ENCODE data around the gene ABCC1.

DNA sequence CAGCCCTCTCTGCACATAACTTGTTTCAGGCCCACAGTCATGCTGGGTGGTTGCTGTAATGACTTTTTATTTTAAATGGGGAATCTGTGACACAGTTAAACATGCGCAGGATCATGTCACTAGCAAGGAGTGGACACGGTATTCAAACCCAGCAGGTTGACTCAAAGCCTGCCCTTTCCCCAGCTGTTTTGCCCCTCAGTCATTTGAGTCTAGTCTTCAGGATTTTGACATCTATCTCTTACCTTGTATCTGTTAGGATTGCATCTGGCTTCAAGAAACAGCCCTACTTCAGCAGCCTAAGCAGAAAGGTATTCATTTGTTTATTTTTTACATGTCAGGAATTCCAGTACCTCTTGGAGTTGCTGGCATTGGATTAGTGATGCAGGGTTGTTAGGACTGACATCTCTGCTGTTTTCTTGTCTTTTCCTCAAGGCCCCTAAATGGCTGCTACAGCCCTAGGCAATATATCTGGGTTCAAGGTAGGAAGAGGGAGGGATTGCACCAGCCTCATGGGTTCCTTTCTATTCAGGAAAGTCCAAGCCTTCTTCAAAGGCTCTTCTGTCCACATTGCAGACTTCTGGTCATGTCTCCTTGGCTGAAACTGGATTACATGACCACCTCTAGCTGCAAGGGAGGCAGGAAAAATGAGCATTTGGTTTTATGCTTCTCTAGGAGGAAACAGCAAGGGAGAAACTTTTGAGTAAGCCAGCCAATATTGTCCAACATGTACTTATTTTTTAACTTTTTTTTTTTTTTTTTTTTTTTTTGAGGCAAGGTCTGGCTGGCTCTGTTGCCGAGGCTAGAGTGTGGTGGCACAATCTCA, 22.8 kb downstream of the ABCC1 start:
- no peak for TF ChIP-seq ATF3 (CRISPR knock-in tag; conservative IDR thresholded peaks at IDR 0.05)
- no peak for TF ChIP-seq IRF2 (CRISPR knock-in tag; IDR thresholded peaks at IDR 0.05; ENCODE audit: borderline replicate concordance, low read depth)
- no peak for TF ChIP-seq PRDM15 (CRISPR knock-in tag; IDR thresholded peaks at IDR 0.05)
- TF ChIP-seq TCF7 (CRISPR knock-in tag; IDR thresholded peaks at IDR 0.05; ENCODE audit: low read depth), result no peak
- TF ChIP-seq, protein P1, sequence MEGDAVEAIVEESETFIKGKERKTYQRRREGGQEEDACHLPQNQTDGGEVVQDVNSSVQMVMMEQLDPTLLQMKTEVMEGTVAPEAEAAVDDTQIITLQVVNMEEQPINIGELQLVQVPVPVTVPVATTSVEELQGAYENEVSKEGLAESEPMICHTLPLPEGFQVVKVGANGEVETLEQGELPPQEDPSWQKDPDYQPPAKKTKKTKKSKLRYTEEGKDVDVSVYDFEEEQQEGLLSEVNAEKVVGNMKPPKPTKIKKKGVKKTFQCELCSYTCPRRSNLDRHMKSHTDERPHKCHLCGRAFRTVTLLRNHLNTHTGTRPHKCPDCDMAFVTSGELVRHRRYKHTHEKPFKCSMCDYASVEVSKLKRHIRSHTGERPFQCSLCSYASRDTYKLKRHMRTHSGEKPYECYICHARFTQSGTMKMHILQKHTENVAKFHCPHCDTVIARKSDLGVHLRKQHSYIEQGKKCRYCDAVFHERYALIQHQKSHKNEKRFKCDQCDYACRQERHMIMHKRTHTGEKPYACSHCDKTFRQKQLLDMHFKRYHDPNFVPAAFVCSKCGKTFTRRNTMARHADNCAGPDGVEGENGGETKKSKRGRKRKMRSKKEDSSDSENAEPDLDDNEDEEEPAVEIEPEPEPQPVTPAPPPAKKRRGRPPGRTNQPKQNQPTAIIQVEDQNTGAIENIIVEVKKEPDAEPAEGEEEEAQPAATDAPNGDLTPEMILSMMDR (IDR thresholded peaks at IDR 0.05), result no peak
- TF ChIP-seq FOXP4 (CRISPR knock-in tag; IDR thresholded peaks at IDR 0.05), result no peak
- no peak for TF ChIP-seq FOXK1 (CRISPR knock-in tag; IDR thresholded peaks at IDR 0.05)
- no peak for TF ChIP-seq CREM (CRISPR knock-in tag; IDR thresholded peaks at IDR 0.05)
- no peak for TF ChIP-seq FOXP1 (CRISPR knock-in tag; IDR thresholded peaks at IDR 0.05; ENCODE audit: borderline replicate concordance)
- TF ChIP-seq ELF4 (CRISPR knock-in tag; IDR thresholded peaks at IDR 0.05; ENCODE audit: low read depth), result no peak
- no peak for TF ChIP-seq MAX (CRISPR knock-in tag; IDR thresholded peaks at IDR 0.05)
- no peak for TF ChIP-seq MXD4 (CRISPR knock-in tag; IDR thresholded peaks at IDR 0.05; ENCODE audit: borderline replicate concordance)
- TF ChIP-seq, protein P2, sequence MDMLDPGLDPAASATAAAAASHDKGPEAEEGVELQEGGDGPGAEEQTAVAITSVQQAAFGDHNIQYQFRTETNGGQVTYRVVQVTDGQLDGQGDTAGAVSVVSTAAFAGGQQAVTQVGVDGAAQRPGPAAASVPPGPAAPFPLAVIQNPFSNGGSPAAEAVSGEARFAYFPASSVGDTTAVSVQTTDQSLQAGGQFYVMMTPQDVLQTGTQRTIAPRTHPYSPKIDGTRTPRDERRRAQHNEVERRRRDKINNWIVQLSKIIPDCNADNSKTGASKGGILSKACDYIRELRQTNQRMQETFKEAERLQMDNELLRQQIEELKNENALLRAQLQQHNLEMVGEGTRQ (CRISPR knock-in tag; IDR thresholded peaks at IDR 0.05), result no peak
- TF ChIP-seq TEAD4 (CRISPR knock-in tag; IDR thresholded peaks at IDR 0.05), result no peak

Measured in WTC11 (cell line).